Measurements from ENCODE around the gene ZNF592.

DNA sequence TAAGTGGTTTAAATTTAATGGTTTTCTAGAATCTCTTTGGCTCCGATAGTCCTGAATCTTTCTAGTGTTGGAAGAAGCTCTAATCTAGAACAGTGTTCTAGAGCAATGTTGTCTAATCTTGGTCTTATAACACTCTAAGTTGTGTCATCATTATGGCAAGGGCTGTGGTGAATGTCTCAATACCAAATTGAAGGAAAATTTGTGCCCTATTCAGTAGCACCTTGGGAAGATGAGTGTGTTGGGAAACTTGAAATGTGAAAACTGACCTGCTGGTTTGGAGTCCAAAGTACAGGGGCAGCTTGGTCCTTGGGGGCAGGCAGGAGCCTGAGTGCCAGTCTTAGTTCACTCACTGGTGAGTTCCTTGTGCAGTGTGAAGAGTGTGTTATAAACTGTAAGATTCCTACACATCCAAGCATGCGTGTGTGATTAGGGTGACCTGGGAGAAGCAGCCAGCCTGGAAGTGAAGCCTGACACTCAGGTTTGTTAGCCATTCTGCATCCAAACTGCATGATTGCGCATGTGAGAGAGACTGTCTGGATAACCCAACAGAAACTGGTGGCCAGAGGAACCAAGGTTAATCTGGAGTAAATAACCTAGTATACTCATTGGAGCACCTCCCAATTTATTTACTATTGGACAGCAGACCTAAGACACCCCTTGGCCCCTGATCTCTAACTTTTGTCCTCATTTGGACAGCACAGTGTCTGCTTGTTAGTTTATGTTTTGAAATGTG lies 14.6 kb downstream of the ZNF592 start:
- TF ChIP-seq ZNF394 (tag by site-specific recombination; IDR thresholded peaks at IDR 0.05; ENCODE audit: borderline replicate concordance) (no peak), ZNF549 (tag by site-specific recombination; IDR thresholded peaks at IDR 0.05) (no peak), ZNF121 (tag by site-specific recombination; IDR thresholded peaks at IDR 0.05) (no peak), ZNF658 (tag by site-specific recombination; IDR thresholded peaks at IDR 0.05) (no peak), ZNF629 (tag by site-specific recombination; IDR thresholded peaks at IDR 0.05) (no peak), ZNF341 (tag by site-specific recombination; IDR thresholded peaks at IDR 0.05; ENCODE audit: low read depth) (no peak), ZBTB7A (tag by site-specific recombination; IDR thresholded peaks at IDR 0.05; ENCODE audit: low read depth) (no peak), ZNF311 (tag by site-specific recombination; IDR thresholded peaks at IDR 0.05; ENCODE audit: borderline replicate concordance) (no peak)
- TF ChIP-seq, protein P1, sequence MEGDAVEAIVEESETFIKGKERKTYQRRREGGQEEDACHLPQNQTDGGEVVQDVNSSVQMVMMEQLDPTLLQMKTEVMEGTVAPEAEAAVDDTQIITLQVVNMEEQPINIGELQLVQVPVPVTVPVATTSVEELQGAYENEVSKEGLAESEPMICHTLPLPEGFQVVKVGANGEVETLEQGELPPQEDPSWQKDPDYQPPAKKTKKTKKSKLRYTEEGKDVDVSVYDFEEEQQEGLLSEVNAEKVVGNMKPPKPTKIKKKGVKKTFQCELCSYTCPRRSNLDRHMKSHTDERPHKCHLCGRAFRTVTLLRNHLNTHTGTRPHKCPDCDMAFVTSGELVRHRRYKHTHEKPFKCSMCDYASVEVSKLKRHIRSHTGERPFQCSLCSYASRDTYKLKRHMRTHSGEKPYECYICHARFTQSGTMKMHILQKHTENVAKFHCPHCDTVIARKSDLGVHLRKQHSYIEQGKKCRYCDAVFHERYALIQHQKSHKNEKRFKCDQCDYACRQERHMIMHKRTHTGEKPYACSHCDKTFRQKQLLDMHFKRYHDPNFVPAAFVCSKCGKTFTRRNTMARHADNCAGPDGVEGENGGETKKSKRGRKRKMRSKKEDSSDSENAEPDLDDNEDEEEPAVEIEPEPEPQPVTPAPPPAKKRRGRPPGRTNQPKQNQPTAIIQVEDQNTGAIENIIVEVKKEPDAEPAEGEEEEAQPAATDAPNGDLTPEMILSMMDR (tag by site-specific recombination; IDR thresholded peaks at IDR 0.05): no peak
- TF ChIP-seq, protein P2, sequence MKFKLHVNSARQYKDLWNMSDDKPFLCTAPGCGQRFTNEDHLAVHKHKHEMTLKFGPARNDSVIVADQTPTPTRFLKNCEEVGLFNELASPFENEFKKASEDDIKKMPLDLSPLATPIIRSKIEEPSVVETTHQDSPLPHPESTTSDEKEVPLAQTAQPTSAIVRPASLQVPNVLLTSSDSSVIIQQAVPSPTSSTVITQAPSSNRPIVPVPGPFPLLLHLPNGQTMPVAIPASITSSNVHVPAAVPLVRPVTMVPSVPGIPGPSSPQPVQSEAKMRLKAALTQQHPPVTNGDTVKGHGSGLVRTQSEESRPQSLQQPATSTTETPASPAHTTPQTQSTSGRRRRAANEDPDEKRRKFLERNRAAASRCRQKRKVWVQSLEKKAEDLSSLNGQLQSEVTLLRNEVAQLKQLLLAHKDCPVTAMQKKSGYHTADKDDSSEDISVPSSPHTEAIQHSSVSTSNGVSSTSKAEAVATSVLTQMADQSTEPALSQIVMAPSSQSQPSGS (tag by site-specific recombination; IDR thresholded peaks at IDR 0.05; ENCODE audit: low read depth): no peak; the same call in 1 of the 2 replicates
